ENCODE measurements around the gene GPR149. TPM values are rescaled to one million over a fixed set of nuclear protein-coding genes. Genes with fewer than 3 reads are reported as not detected.
A peak's percentile ranks its signal among the peaks of the same experiment; 100 is the strongest.

Gene GPR149
- total RNA-seq, 2 experiments from 2014 or later = not detected

- Mint-ChIP-seq H3K27me3 (no peaks in the 10 kb centered on the region), H3K9me3 (no peaks in the 10 kb centered on the region), H3K4me1 (no peaks in the 10 kb centered on the region), H3K27ac (no peak overlapping the region), H3K4me3 (no peak overlapping the region), H3K36me3 (no peaks in the 10 kb centered on the region)
- no peak for DNase-seq
Observed at GRCh38 chr3:154378311-154378710, 51.7 kb downstream of the GPR149 start.

- no peak overlapping the region for H3K4me3 Mint-ChIP-seq
- peaks cover 12% of the 10 kb centered on the region for H3K27me3 Mint-ChIP-seq
- no peaks in the 10 kb centered on the region for H3K36me3 Mint-ChIP-seq
- H3K4me1 Mint-ChIP-seq = no peaks in the 10 kb centered on the region
- no peak overlapping the region for H3K27ac Mint-ChIP-seq
- no peaks in the 10 kb centered on the region for H3K9me3 Mint-ChIP-seq
- DNase-seq = no peak
Observed at GRCh38 chr3:154367221-154367620, 62.8 kb downstream of the GPR149 start.

DNA sequence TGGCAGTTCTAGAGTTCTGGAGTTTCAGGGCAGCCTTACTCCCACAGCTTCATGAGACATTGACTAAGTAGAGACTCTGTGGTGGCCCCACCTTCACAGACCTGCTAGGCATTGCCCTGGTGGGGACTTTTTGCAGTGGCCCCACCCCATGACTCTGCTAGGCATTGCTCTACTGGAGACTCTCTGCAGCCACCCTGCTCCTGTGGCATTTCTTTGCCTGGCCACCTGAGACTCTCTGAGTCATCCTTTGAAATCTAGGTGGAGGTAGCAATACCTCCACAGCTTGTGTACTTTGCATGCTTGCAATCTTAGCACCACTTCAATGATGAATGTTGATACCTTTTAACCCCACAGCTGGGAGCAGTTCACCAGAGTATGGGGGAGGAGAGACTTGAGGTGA is 65.1 kb downstream of the GPR149 start:
- Mint-ChIP-seq H3K27ac (no peak overlapping the region), H3K36me3 (no peaks in the 10 kb centered on the region), H3K4me1 (no peaks in the 10 kb centered on the region), H3K27me3 (peaks cover 12% of the 10 kb centered on the region), H3K4me3 (no peak overlapping the region), H3K9me3 (no peaks in the 10 kb centered on the region)
- DNase-seq = no peak

- no peaks in the 10 kb centered on the region for H3K36me3 Mint-ChIP-seq
- H3K9me3 Mint-ChIP-seq = peaks cover 3% of the 10 kb centered on the region
- no peaks in the 10 kb centered on the region for H3K4me1 Mint-ChIP-seq
- H3K4me3 Mint-ChIP-seq = no peak overlapping the region
- H3K27me3 Mint-ChIP-seq = peaks cover 9% of the 10 kb centered on the region
- H3K27ac Mint-ChIP-seq = no peak overlapping the region
- no peak for DNase-seq
Observed at GRCh38 chr3:154361099-154361498, 68.9 kb downstream of the GPR149 start.

DNA sequence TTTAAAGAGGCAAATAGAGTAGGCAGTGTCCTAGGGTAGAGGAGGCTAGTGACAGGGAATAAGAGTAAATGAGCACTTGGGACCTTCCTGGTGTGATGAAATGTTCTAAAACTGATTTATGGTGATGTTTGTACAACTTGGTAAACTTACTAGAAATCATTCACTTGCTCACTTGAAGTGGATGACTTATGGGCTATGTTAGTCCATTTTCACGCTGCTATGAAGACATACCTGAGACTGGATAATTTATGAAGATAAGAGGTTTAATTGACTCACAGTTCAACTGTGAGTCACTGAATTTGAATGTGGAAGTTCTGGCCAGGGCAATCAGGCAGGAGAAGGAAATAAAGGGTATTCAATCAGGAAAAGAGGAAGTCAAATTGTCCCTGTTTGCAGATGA is 74.0 kb downstream of the GPR149 start:
- Mint-ChIP-seq H3K27me3 (peaks cover 6% of the 10 kb centered on the region), H3K4me3 (no peak overlapping the region), H3K27ac (no peak overlapping the region), H3K4me1 (no peaks in the 10 kb centered on the region), H3K36me3 (no peaks in the 10 kb centered on the region), H3K9me3 (peaks cover 3% of the 10 kb centered on the region)
- DNase-seq = no peak

DNA sequence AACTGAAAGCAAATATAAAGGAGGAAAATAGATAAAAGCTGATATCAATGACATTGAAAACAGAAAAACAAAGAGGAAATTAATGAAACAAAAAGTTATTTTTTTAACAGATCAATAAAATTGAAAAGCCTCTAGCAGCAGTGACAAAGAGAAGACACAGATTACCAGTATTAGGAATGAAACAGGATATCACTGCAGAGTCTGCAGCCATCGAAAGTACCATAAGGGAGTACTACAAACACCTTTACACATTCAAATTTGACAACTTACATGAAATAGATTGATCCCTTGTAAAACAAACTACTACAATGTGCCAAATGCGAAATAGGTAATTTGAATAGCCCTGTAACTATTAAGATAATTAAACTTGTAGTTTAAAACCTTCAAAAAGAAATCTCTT is 80.8 kb downstream of the GPR149 start:
- Mint-ChIP-seq H3K27me3 (peaks cover 40% of the 10 kb centered on the region), H3K9me3 (no peaks in the 10 kb centered on the region), H3K4me3 (no peak overlapping the region), H3K27ac (no peak overlapping the region), H3K36me3 (no peaks in the 10 kb centered on the region), H3K4me1 (no peaks in the 10 kb centered on the region)
- DNase-seq = no peak

DNA sequence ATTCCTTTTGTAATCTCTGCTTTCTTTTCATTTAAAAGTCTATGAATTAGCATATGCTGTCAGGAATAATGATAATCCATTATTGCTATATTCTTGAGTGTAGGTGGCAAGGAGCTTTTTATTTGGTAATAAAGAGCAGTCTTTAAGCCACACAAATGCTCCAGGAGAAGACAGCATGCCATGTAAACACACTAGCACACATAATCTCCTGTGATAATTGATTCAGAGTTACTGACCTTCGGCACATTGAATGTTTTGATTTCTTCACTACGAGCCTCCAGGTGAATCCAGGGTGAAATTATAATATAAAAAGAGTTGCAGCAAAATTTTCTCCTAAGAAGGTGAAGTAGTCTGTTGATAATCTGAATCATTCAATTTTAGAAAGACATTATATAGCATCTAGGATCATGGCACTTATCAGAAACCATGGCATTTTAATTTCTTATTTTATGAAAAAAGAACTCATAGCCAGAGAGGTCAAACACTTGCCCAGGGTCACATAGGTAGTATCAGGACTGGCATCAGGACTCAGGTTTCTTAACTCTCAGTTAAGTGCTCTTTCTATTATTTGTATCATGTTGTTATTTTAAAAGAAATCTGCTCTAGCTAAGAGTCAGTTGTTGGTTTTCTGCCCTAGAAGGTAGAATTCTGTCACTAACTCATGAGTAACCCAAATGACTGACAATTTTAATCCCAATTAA is 84.4 kb downstream of the GPR149 start:
- Mint-ChIP-seq H3K4me1 (no peaks in the 10 kb centered on the region), H3K36me3 (no peaks in the 10 kb centered on the region), H3K27me3 (peaks cover 40% of the 10 kb centered on the region), H3K9me3 (no peaks in the 10 kb centered on the region), H3K4me3 (no peak overlapping the region), H3K27ac (no peak overlapping the region)
- DNase-seq = no peak

GRCh38 chr3:154338570-154338969 is 91.4 kb downstream of the GPR149 start:
- no peak overlapping the region for H3K4me3 Mint-ChIP-seq
- no peaks in the 10 kb centered on the region for H3K36me3 Mint-ChIP-seq
- no peak overlapping the region for H3K27ac Mint-ChIP-seq
- H3K4me1 Mint-ChIP-seq = no peaks in the 10 kb centered on the region
- H3K27me3 Mint-ChIP-seq = peaks cover 15% of the 10 kb centered on the region
- no peak for DNase-seq
- no peaks in the 10 kb centered on the region for H3K9me3 Mint-ChIP-seq

DNA sequence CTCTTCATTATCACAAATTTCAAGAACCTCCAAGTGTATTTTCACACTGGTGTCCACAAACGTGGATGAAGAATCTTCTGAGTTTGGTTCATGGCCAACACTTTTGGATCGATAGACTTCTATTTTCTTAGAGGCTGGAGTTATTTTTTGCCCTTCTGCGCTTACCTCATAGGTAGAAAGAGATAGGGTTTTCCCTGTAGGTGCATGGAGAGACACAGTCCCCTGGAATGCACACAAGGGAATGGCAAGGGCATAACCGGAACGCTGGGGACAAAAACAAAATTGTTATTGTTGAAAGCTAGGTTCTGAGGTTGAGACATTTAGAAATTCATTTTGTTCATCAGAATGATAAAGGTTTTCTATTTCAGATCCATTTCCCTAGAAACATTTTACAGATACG is 92.0 kb downstream of the GPR149 start:
- no peak overlapping the region for H3K4me3 Mint-ChIP-seq
- DNase-seq = no peak
- peaks cover 11% of the 10 kb centered on the region for H3K27me3 Mint-ChIP-seq
- H3K4me1 Mint-ChIP-seq = no peaks in the 10 kb centered on the region
- H3K9me3 Mint-ChIP-seq = no peaks in the 10 kb centered on the region
- H3K36me3 Mint-ChIP-seq = no peaks in the 10 kb centered on the region
- no peak overlapping the region for H3K27ac Mint-ChIP-seq

DNA sequence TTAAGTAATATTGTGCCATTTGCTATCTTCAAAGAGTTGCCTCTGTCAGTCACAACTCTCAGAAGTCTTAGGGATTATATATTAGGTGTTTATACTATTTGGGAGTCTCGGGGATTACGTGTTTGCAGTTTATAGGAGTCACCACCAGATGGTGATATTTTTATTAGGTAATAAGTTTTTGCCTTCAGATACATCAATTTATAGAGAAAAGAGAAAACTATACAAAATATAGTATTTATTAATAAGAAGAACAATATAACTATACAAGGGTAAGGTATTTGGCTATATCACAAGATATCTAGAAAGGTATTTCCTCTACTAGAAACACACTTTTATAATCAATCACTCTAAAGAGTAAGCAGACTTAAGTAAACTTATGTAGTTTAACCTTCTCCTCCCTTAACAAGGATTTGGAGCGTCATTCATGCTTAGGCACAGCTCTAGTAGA is 95.0 kb downstream of the GPR149 start:
- H3K36me3 Mint-ChIP-seq = no peaks in the 10 kb centered on the region
- H3K4me3 Mint-ChIP-seq = no peak overlapping the region
- DNase-seq = no peak
- no peaks in the 10 kb centered on the region for H3K9me3 Mint-ChIP-seq
- no peaks in the 10 kb centered on the region for H3K4me1 Mint-ChIP-seq
- no peak overlapping the region for H3K27ac Mint-ChIP-seq
- peaks cover 5% of the 10 kb centered on the region for H3K27me3 Mint-ChIP-seq

GRCh38 chr3:154327871-154328270 is 102.1 kb downstream of the GPR149 start:
- H3K4me1 Mint-ChIP-seq = peaks cover 4% of the 10 kb centered on the region
- no peak overlapping the region for H3K4me3 Mint-ChIP-seq
- no peak for DNase-seq
- H3K9me3 Mint-ChIP-seq = no peaks in the 10 kb centered on the region
- H3K27ac Mint-ChIP-seq = no peak overlapping the region
- no peaks in the 10 kb centered on the region for H3K27me3 Mint-ChIP-seq
- peaks cover 5% of the 10 kb centered on the region for H3K36me3 Mint-ChIP-seq

GRCh38 chr3:154324919-154325318 is 105.1 kb downstream of the GPR149 start:
- Mint-ChIP-seq H3K27me3 (no peaks in the 10 kb centered on the region), H3K4me3 (peak overlapping the region; percentile 89), H3K27ac (peak overlapping the region; percentile 97), H3K36me3 (peaks cover 22% of the 10 kb centered on the region), H3K9me3 (peaks cover 2% of the 10 kb centered on the region), H3K4me1 (peaks cover 20% of the 10 kb centered on the region)
- no peak for DNase-seq

DNA sequence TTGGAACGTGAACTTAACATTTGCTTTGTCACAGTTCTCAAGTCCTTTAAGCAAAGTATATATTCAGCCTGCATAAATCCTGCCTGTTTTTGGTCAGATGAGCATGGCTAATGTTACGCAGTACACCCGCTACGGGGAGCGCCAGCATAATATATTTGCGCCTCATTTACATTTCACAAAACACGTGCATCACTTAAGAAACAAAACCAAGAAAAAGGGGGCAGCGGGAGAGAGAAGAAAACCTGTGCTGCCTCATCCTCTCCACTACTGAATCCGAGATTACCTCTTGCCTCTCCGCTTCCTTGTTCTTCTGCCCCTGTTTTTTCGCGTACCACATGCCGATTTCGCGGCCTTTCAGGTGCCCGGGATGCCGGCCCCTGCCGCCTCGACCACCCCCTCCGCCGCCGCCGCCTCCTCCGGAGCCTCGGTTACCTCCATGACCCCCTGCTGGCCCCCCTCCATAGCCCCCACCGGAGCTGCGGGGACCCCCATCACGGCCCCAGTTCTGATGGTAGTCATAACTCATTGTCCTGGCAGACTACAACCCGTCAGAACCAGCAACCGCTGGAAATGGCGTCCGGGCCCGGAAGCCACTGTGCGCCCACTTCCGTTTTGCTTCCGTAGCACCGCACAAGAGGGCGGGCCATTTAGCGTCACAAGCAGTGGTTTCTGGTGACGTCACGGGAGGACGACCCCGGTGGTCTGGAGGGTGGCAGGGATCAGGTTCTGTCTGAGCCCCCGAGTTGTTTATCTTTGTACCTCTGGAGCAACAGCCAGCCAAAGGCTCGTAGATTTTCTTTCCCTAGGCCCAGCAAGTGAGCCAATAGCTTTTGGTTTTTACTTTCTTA is 105.9 kb downstream of the GPR149 start, which contains the start of gene DHX36:
Gene DHX36, minus strand, starts transcription at position 597 of the 848 bp plus-strand sequence. Its CDS starts 71 bp downstream, at position 526.
- peak within 1 kb of the TSS; percentile 97 for H3K27ac Mint-ChIP-seq
- peak; percentile 86 for DNase-seq
- peaks cover 2% of the 10 kb centered on the region for H3K9me3 Mint-ChIP-seq
- peaks cover 20% of the 10 kb centered on the region for H3K4me1 Mint-ChIP-seq
- no peaks in the 10 kb centered on the region for H3K27me3 Mint-ChIP-seq
- H3K36me3 Mint-ChIP-seq = peaks cover 22% of the 10 kb centered on the region
- H3K4me3 Mint-ChIP-seq = peak within 1 kb of the TSS; percentile 89

GRCh38 chr3:154316974-154317767 is 112.8 kb downstream of the GPR149 start:
- peak overlapping the region; percentile 23 for H3K4me3 Mint-ChIP-seq
- H3K4me1 Mint-ChIP-seq = peaks cover 38% of the 10 kb centered on the region
- H3K9me3 Mint-ChIP-seq = peaks cover 2% of the 10 kb centered on the region
- peaks cover 49% of the 10 kb centered on the region for H3K36me3 Mint-ChIP-seq
- no peaks in the 10 kb centered on the region for H3K27me3 Mint-ChIP-seq
- DNase-seq = no peak
- peak overlapping the region; percentile 79 for H3K27ac Mint-ChIP-seq

DNA sequence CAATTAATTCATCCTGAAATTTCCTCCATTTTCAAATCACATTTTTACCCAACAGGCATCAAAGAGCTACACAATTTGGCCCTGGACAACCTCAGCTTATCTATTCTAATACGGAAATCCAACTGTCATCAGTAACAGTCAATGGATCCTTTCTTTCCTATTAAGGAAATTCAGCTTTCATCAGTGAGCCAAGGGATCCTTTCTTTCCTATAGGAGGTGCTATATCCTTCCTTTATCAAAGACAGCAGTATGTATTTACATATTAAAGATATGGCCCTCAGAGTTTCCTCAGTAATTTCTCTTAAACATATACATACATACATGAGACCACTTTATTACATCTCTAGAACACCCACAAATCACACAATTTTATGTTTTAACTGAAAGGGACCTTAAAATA is 115.8 kb downstream of the GPR149 start:
- Mint-ChIP-seq H3K4me1 (peaks cover 29% of the 10 kb centered on the region), H3K9me3 (no peaks in the 10 kb centered on the region), H3K4me3 (no peak overlapping the region), H3K36me3 (peaks cover 42% of the 10 kb centered on the region), H3K27me3 (no peaks in the 10 kb centered on the region), H3K27ac (no peak overlapping the region)
- no peak for DNase-seq
